HUES48 (cell line): ENCODE results near the gene HTR2C.
"Not testable (repeated sequence)": the region's sequence is repeated elsewhere in the genome, so short reads cannot be mapped to it uniquely, and the experiment has no call there.

ENCODE experiments used
- H3K27ac ChIP-seq: one replicate; pipeline ENCODE4 v1.7.0; 2013; ENCODE audit warnings: low read depth, low read length, inconsistent platforms
- H3K27me3 ChIP-seq: 2 replicates; pipeline ENCODE4 v1.6.1; 2013; ENCODE audit warnings: mild to moderate bottlenecking, low read length; ENCODE audit not compliant: control insufficient read depth, insufficient read depth
- H3K36me3 ChIP-seq: 2 replicates; pipeline ENCODE4 v1.6.1; 2013; ENCODE audit warnings: low read length; ENCODE audit not compliant: control insufficient read depth, insufficient read depth
- H3K4me1 ChIP-seq: 2 replicates; pipeline ENCODE4 v1.6.1; 2013; ENCODE audit warnings: mild to moderate bottlenecking, low read length; ENCODE audit not compliant: control insufficient read depth, insufficient read depth
- H3K4me3 ChIP-seq: 2 replicates; pipeline ENCODE4 v1.5.1; 2013; ENCODE audit warnings: mild to moderate bottlenecking, low read depth, low read length
- H3K9ac ChIP-seq: 2 replicates; pipeline ENCODE4 v1.6.1; 2013; ENCODE audit warnings: mild to moderate bottlenecking, low read depth, low read length, moderate library complexity
- H3K9me3 ChIP-seq: 2 replicates; pipeline ENCODE4 v1.6.1; 2013; ENCODE audit warnings: low read length; ENCODE audit not compliant: control insufficient read depth, insufficient read depth

The HTR2C gene

GRCh38 chrX:114842181-114842580 lies 258.3 kb downstream of the HTR2C start:
- no peak overlapping the region for H3K4me3 ChIP-seq
- no peaks in the 10 kb centered on the region; the same call in 1 of the 2 replicates for H3K27me3 ChIP-seq
- H3K27ac ChIP-seq = no peak overlapping the region
- no peaks in the 10 kb centered on the region for H3K36me3 ChIP-seq
- H3K9ac ChIP-seq = no peak overlapping the region
- H3K4me1 ChIP-seq = no peaks in the 10 kb centered on the region
- no peaks in the 10 kb centered on the region for H3K9me3 ChIP-seq

- no peak overlapping the region for H3K4me3 ChIP-seq
- no peaks in the 10 kb centered on the region for H3K36me3 ChIP-seq
- H3K27ac ChIP-seq = no peak overlapping the region
- H3K4me1 ChIP-seq = no peaks in the 10 kb centered on the region
- no peak overlapping the region for H3K9ac ChIP-seq
- H3K9me3 ChIP-seq = peaks cover 9% of the 10 kb centered on the region; the same call in 1 of the 2 replicates
- no peaks in the 10 kb centered on the region for H3K27me3 ChIP-seq
Measured at GRCh38 chrX:114889481-114889880, 305.6 kb downstream of the HTR2C start.

DNA sequence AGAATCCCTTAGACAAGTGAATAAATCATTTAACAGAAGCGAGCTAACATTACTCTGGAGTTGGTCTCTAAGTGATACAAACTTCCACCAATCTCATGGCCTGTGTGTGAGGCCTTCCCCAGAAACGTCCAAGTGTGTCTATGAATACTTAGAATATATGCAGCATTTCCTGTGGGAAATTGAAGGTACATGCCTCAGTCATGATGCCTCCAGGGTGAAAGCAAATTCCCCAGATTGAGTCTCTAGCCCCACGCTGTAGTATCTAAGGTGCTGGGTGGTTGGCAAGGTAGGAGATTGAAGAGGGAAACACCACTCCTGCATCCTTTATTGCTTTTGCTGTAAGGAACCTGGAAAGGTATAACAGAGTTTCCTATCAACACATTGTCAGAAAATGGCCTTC lies 319.7 kb downstream of the HTR2C start:
- Histone ChIP-seq H3K27me3 (peaks cover 14% of the 10 kb centered on the region), H3K36me3 (no peaks in the 10 kb centered on the region), H3K9ac (no peak overlapping the region), H3K4me1 (peaks cover 37% of the 10 kb centered on the region), H3K4me3 (no peak overlapping the region), H3K27ac (no peak overlapping the region), H3K9me3 (no peaks in the 10 kb centered on the region)

DNA sequence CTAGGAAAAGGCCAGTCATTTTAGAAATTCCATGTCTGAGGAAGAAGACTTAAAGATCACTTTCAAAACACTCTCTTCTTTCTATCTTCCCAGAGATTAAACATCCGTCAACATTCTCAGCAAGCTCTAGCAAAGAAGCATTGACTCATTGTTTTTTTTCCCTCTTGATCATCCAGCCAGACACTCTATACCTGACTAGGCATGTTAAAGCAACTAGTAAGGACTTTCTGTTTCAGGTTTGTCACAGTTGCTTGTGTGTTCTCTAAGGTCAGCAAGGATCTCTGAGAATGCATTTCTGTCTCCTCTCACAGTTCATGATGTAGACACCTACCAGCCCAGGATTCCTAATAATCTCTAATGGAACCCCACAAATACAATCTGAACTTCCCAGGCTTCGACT lies 321.4 kb downstream of the HTR2C start:
- H3K9me3 ChIP-seq = no peaks in the 10 kb centered on the region
- H3K4me3 ChIP-seq = no peak overlapping the region
- no peak overlapping the region for H3K27ac ChIP-seq
- H3K4me1 ChIP-seq = peaks cover 37% of the 10 kb centered on the region
- peaks cover 14% of the 10 kb centered on the region for H3K27me3 ChIP-seq
- H3K36me3 ChIP-seq = no peaks in the 10 kb centered on the region
- H3K9ac ChIP-seq = no peak overlapping the region

DNA sequence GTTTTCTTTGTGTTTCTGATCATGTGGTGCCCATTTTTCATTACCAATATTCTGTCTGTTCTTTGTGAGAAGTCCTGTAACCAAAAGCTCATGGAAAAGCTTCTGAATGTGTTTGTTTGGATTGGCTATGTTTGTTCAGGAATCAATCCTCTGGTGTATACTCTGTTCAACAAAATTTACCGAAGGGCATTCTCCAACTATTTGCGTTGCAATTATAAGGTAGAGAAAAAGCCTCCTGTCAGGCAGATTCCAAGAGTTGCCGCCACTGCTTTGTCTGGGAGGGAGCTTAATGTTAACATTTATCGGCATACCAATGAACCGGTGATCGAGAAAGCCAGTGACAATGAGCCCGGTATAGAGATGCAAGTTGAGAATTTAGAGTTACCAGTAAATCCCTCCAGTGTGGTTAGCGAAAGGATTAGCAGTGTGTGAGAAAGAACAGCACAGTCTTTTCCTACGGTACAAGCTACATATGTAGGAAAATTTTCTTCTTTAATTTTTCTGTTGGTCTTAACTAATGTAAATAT lies 323.2 kb downstream of the HTR2C start:
- H3K36me3 ChIP-seq = no peaks in the 10 kb centered on the region
- H3K9me3 ChIP-seq = no peaks in the 10 kb centered on the region
- peaks cover 37% of the 10 kb centered on the region for H3K4me1 ChIP-seq
- H3K27ac ChIP-seq = peak overlapping the region; percentile 80
- H3K4me3 ChIP-seq = peak overlapping the region; percentile 42
- H3K27me3 ChIP-seq = peaks cover 12% of the 10 kb centered on the region
- peak overlapping the region; percentile 43 for H3K9ac ChIP-seq

GRCh38 chrX:114924423-114924822 lies 340.5 kb downstream of the HTR2C start:
- H3K36me3 ChIP-seq = no peaks in the 10 kb centered on the region
- H3K4me3 ChIP-seq = no peak overlapping the region
- H3K9me3 ChIP-seq = no peaks in the 10 kb centered on the region
- no peaks in the 10 kb centered on the region for H3K27me3 ChIP-seq
- no peak overlapping the region for H3K9ac ChIP-seq
- peaks cover 18% of the 10 kb centered on the region for H3K4me1 ChIP-seq
- H3K27ac ChIP-seq = no peak overlapping the region

DNA sequence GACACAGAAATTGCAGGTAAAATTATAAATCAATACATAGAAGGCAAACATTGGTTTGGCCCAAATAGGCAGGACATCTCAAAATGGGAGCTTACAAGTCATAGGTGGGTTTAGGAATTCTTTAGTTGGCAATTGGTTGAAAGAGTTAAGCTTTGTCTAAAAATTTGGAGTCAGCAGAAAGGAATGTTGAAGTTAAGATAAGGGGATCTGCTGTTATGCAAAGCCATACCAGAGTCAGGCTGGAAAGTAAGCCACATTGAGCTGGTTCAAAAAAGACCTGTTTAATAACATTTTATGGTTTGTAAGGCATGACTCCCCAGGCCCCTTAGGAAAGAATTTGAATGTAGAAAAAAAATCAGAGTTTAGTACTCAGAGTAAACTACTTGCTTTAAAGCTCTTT lies 341.0 kb downstream of the HTR2C start:
- Histone ChIP-seq H3K27ac (no peak overlapping the region), H3K4me3 (no peak overlapping the region), H3K9ac (no peak overlapping the region), H3K27me3 (no peaks in the 10 kb centered on the region), H3K9me3 (no peaks in the 10 kb centered on the region), H3K36me3 (no peaks in the 10 kb centered on the region), H3K4me1 (peaks cover 18% of the 10 kb centered on the region)

DNA sequence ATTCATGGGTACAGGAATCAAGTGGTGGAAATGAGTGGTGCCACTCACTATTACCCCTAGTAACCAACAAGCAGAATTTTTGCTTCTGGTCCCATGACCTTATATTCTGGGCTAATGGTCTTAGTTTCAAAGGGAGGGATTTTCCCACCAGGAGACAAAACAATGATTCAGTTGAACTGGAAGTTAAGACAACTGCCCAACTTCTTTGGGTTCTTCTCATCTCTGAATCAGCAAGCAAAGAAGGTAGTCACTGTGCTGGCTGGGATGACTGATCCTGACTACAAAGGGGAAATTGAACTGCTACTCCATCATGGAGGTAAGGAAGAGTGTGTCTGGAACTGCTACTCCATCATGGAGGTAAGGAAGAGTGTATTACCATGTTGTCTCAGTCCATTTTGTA lies 346.3 kb downstream of the HTR2C start:
- H3K4me1 ChIP-seq = peaks cover 8% of the 10 kb centered on the region
- H3K36me3 ChIP-seq = no peaks in the 10 kb centered on the region
- peaks cover 28% of the 10 kb centered on the region for H3K9me3 ChIP-seq
- H3K9ac ChIP-seq = no peak overlapping the region
- no peak overlapping the region for H3K27ac ChIP-seq
- no peaks in the 10 kb centered on the region; the same call in 1 of the 2 replicates for H3K27me3 ChIP-seq
- no peak overlapping the region for H3K4me3 ChIP-seq

DNA sequence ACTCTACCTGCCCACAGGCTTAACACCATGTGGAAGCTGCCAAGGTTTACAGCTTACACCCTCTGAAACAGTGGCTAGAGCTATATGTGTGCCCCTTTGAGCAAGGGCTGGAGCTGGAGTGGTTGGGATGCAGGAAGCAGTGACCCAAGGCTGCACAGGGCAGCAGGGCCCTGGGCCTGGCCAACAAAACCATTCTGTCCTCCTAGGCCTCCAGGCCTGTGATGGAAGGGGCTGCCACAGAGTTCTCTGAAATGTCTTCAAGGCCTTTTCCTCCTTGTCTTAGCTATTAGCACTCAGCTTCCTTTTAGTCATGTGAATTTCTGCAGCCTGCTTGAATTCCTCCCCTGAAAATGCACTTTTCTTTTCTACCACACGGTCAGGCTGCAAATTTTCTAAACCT lies 348.7 kb downstream of the HTR2C start:
- Histone ChIP-seq H3K9me3 (peaks cover 28% of the 10 kb centered on the region), H3K27me3 (no peaks in the 10 kb centered on the region; the same call in 1 of the 2 replicates), H3K9ac (no peak overlapping the region), H3K4me1 (no peaks in the 10 kb centered on the region), H3K4me3 (no peak overlapping the region), H3K36me3 (no peaks in the 10 kb centered on the region), H3K27ac (no peak overlapping the region)

- not testable (repeated sequence) for H3K27me3 ChIP-seq, H3K4me3 ChIP-seq, H3K36me3 ChIP-seq, H3K27ac ChIP-seq, H3K9ac ChIP-seq, H3K4me1 ChIP-seq
- peaks cover 28% of the 10 kb centered on the region for H3K9me3 ChIP-seq
Measured at GRCh38 chrX:114933291-114933690, 349.4 kb downstream of the HTR2C start.

- H3K36me3 ChIP-seq, H3K4me3 ChIP-seq, H3K9ac ChIP-seq, H3K27me3 ChIP-seq, H3K27ac ChIP-seq, H3K4me1 ChIP-seq: not testable (repeated sequence)
- peaks cover 14% of the 10 kb centered on the region for H3K9me3 ChIP-seq
Measured at GRCh38 chrX:114937090-114937489, 353.2 kb downstream of the HTR2C start.

GRCh38 chrX:114952696-114953095 lies 368.8 kb downstream of the HTR2C start:
- Histone ChIP-seq H3K4me3 (no peak overlapping the region), H3K27ac (no peak overlapping the region), H3K9me3 (no peaks in the 10 kb centered on the region), H3K4me1 (peaks cover 3% of the 10 kb centered on the region; the same call in 1 of the 2 replicates), H3K9ac (no peak overlapping the region), H3K36me3 (no peaks in the 10 kb centered on the region), H3K27me3 (no peaks in the 10 kb centered on the region)
